ENCODE data around the gene CIAPIN1.
"Not testable (repeated sequence)": the region's sequence is repeated elsewhere in the genome, so short reads cannot be mapped to it uniquely, and the experiment has no call there.

The CIAPIN1 gene

GRCh38 chr16:57406881-57407280 lies 40.3 kb downstream of the CIAPIN1 start:
- no peak for DNase-seq (ENCODE audit: low read depth)

GRCh38 chr16:57405097-57405496 lies 42.1 kb downstream of the CIAPIN1 start:
- no peak for DNase-seq (ENCODE audit: low read depth)

- DNase-seq (ENCODE audit: low read depth): no peak
These were observed 43.0 kb downstream of the CIAPIN1 start, which contains the start of gene CCL17 for GRCh38 chr16:57403965-57404817. Gene CCL17, plus strand, starts transcription at chr16:57404767. Its CDS starts 9,166 bp downstream, at chr16:57413933.

- DNase-seq (ENCODE audit: low read depth): no peak
These were observed 45.1 kb downstream of the CIAPIN1 start for GRCh38 chr16:57401943-57402640.

GRCh38 chr16:57397493-57397892 lies 49.7 kb downstream of the CIAPIN1 start:
- not testable (repeated sequence) for DNase-seq (ENCODE audit: low read depth)

- DNase-seq (ENCODE audit: low read depth): no peak
These were observed 50.4 kb downstream of the CIAPIN1 start for GRCh38 chr16:57396786-57397185.

GRCh38 chr16:57395026-57395425 lies 52.2 kb downstream of the CIAPIN1 start:
- no peak for DNase-seq (ENCODE audit: low read depth)

GRCh38 chr16:57394444-57394843 lies 52.7 kb downstream of the CIAPIN1 start:
- DNase-seq (ENCODE audit: low read depth): no peak

GRCh38 chr16:57392694-57393093 lies 54.5 kb downstream of the CIAPIN1 start:
- DNase-seq (ENCODE audit: low read depth): no peak

- no peak for DNase-seq (ENCODE audit: low read depth)
These were observed 55.5 kb downstream of the CIAPIN1 start for GRCh38 chr16:57391708-57392107.

- no peak for DNase-seq (ENCODE audit: low read depth)
These were observed 55.9 kb downstream of the CIAPIN1 start for GRCh38 chr16:57391300-57391699.

- no peak for DNase-seq (ENCODE audit: low read depth)
These were observed 56.4 kb downstream of the CIAPIN1 start for GRCh38 chr16:57390636-57391295.

- DNase-seq (ENCODE audit: low read depth): no peak
These were observed 58.1 kb downstream of the CIAPIN1 start for GRCh38 chr16:57389087-57389468.

GRCh38 chr16:57388359-57389086 lies 58.7 kb downstream of the CIAPIN1 start:
- no peak for DNase-seq (ENCODE audit: low read depth)

GRCh38 chr16:57387598-57388354 lies 59.4 kb downstream of the CIAPIN1 start:
- DNase-seq (ENCODE audit: low read depth): no peak

- DNase-seq (ENCODE audit: low read depth): peak; percentile 26
These were observed 60.7 kb downstream of the CIAPIN1 start for GRCh38 chr16:57386381-57386951.

- no peak for DNase-seq (ENCODE audit: low read depth)
These were observed 62.1 kb downstream of the CIAPIN1 start for GRCh38 chr16:57385083-57385482.

GRCh38 chr16:57384248-57385070 lies 62.7 kb downstream of the CIAPIN1 start:
- DNase-seq (ENCODE audit: low read depth): no peak

- DNase-seq (ENCODE audit: low read depth): peak; percentile 65
These were observed 63.6 kb downstream of the CIAPIN1 start for GRCh38 chr16:57383276-57384247.
